CD14-positive monocyte (primary cell): ENCODE data around the gene UST. TPM values are rescaled to one million over a fixed set of nuclear protein-coding genes. Genes with fewer than 3 reads are reported as not detected.

Experiments
- DNase-seq, 3 donors: peaks; one replicate each; pipeline ENCODE4 v3.0.0-alpha.2; 2011 to 2022
- H2AFZ ChIP-seq: 2 replicates; pipeline ENCODE4 v1.6.0; 2012; ENCODE audit warnings: mild to moderate bottlenecking, low read depth, low read length, inconsistent platforms; ENCODE audit not compliant: insufficient read depth, poor library complexity, severe bottlenecking
- H3K27ac ChIP-seq, 2 donors: 1 replicate in 1 of 2; 2 replicates in 1 of 2; pipeline ENCODE4 v1.5.1; 2012 to 2013; ENCODE audit warnings: low read length in 2 of 2, control low read depth in 1 of 2, inconsistent platforms in 1 of 2, low read depth in 1 of 2, mild to moderate bottlenecking in 1 of 2
- H3K27me3 ChIP-seq, 2 donors: one replicate each; pipeline versions ENCODE4 v1.6.0 to v1.6.1; 2011 to 2013; ENCODE audit warnings: low read length in 2 of 2; ENCODE audit not compliant: control insufficient read depth in 2 of 2, insufficient read depth in 2 of 2
- H3K36me3 ChIP-seq, 2 donors: replicated peaks in 1 of 2; 1 replicate in 1 of 2; 2 replicates in 1 of 2; pipeline versions ENCODE4 v1.5.1 to v1.6.1; 2012 to 2013; ENCODE audit warnings: low read length in 2 of 2, control low read depth in 1 of 2, inconsistent platforms in 1 of 2, mild to moderate bottlenecking in 1 of 2; ENCODE audit not compliant: insufficient read depth in 2 of 2, control insufficient read depth in 1 of 2
- H3K4me1 ChIP-seq, 2 donors: 1 replicate in 1 of 2; 2 replicates in 1 of 2; pipeline versions ENCODE4 v1.5.1 to v1.6.1; 2012 to 2013; ENCODE audit warnings: low read length in 2 of 2, control low read depth in 1 of 2, inconsistent platforms in 1 of 2, mild to moderate bottlenecking in 1 of 2, moderate library complexity in 1 of 2; ENCODE audit not compliant: insufficient read depth in 2 of 2, control insufficient read depth in 1 of 2
- H3K4me2 ChIP-seq: replicated peaks from 2 replicates; pipeline ENCODE3; 2012; ENCODE audit warnings: low read length, moderate library complexity, mild to moderate bottlenecking; ENCODE audit not compliant: poor library complexity, severe bottlenecking; ENCODE audit errors: extremely low read depth
- H3K4me3 ChIP-seq, 3 experiments: fragments of 200-600 bp in 1 of 3; sonication (generic) in 1 of 3; replicated peaks in 1 of 3; 1 replicate in 2 of 3; 2 replicates in 1 of 3; pipeline ENCODE4 v1.5.1; 2011 to 2013; ENCODE audit warnings: low read length in 3 of 3, mild to moderate bottlenecking in 3 of 3, control low read depth in 2 of 3, low read depth in 2 of 3, inconsistent platforms in 1 of 3, moderate library complexity in 1 of 3
- H3K79me2 ChIP-seq: 2 replicates; pipeline ENCODE4 v1.6.0; 2012; ENCODE audit warnings: mild to moderate bottlenecking, control low read depth, inconsistent platforms, low read length, moderate library complexity; ENCODE audit not compliant: insufficient read depth
- H3K9ac ChIP-seq: 2 replicates; pipeline ENCODE4 v1.6.0; 2017; ENCODE audit warnings: low read length, mild to moderate bottlenecking; ENCODE audit not compliant: insufficient read depth, poor library complexity, severe bottlenecking
- H3K9me3 ChIP-seq, 2 donors: replicated peaks in 1 of 2; 1 replicate in 1 of 2; 2 replicates in 1 of 2; pipeline versions ENCODE4 v1.5.1 to v1.6.1; 2012 to 2013; ENCODE audit warnings: low read length in 2 of 2, control low read depth in 1 of 2; ENCODE audit not compliant: control insufficient read depth in 1 of 2, insufficient read depth in 1 of 2
- H4K20me1 ChIP-seq: 2 replicates; pipeline ENCODE4 v1.6.0; 2012; ENCODE audit warnings: mild to moderate bottlenecking, low read length, control low read depth, moderate library complexity; ENCODE audit not compliant: insufficient read depth
- H3K27ac Mint-ChIP-seq, 7 donors: one replicate each; pipeline ENCODE4 v1.8.0; 2020; ENCODE audit warnings: mild to moderate bottlenecking in 7 of 7, mixed read lengths in 7 of 7, moderate library complexity in 6 of 7, inconsistent platforms in 2 of 7
- H3K27me3 Mint-ChIP-seq, 3 donors: one replicate each; pipeline ENCODE4 v1.8.0; 2021 to 2022; ENCODE audit warnings: low read depth in 3 of 3, mild to moderate bottlenecking in 3 of 3, mixed read lengths in 3 of 3, moderate library complexity in 3 of 3, inconsistent platforms in 1 of 3
- H3K36me3 Mint-ChIP-seq, 2 donors: one replicate each; pipeline ENCODE4 v1.8.0; 2020; ENCODE audit warnings: mixed read lengths in 2 of 2, inconsistent platforms in 1 of 2, mild to moderate bottlenecking in 1 of 2
- H3K4me1 Mint-ChIP-seq: one replicate; pipeline ENCODE4 v1.8.0; 2020; ENCODE audit warnings: mild to moderate bottlenecking, mixed read lengths
- H3K4me3 Mint-ChIP-seq, 2 donors: one replicate each; pipeline ENCODE4 v1.8.0; 2020; ENCODE audit warnings: mild to moderate bottlenecking in 2 of 2, mixed read lengths in 2 of 2, moderate library complexity in 1 of 2
- H3K9me3 Mint-ChIP-seq, 7 donors: one replicate each; pipeline ENCODE4 v1.8.0; 2020 to 2022; ENCODE audit warnings: mixed read lengths in 7 of 7, mild to moderate bottlenecking in 6 of 7, moderate library complexity in 6 of 7, inconsistent platforms in 2 of 7
- WGBS: methylation state at CpG from one replicate; pipeline ENCODE4 v1.1.5; 2013; ENCODE audit warnings: missing lambda C conversion rate; ENCODE audit not compliant: insufficient coverage; 5-methylcytosine and 5-hydroxymethylcytosine counted together
- intact Hi-C, 2 donors: fragments of 100-400 bp; cut with micrococcal nuclease; formaldehyde crosslinking; loops; one replicate each; pipeline versions ENCODE4 v1.15.0 to v1.15.1; 2023
- polyA plus RNA-seq, 3 donors: library from polyadenylated mRNA; depleted of rRNA in 1 of 3; unstranded in 2 of 3; stranded (reverse) in 1 of 3; fragments of 300-500 nt in 2 of 3; fragments of >200 nt in 1 of 3; fragmentation: Illumina TruSeq in 2 of 3; gene quantifications; 1 replicate in 2 of 3; 2 replicates in 1 of 3; pipeline ENCODE4 v1.2.3, GENCODE V29; 2012 to 2021
- TF ChIP-seq, protein P1 (sequence below): fragments of 200-600 bp; IDR thresholded peaks from one replicate; pipeline ENCODE4 v1.8.0; 2022; ENCODE audit warnings: antibody characterized with exemption, mild to moderate bottlenecking

The UST gene
- polyA plus RNA-seq, 3 donors = 0.33 to 0.53 (median 0.48) TPM

DNA sequence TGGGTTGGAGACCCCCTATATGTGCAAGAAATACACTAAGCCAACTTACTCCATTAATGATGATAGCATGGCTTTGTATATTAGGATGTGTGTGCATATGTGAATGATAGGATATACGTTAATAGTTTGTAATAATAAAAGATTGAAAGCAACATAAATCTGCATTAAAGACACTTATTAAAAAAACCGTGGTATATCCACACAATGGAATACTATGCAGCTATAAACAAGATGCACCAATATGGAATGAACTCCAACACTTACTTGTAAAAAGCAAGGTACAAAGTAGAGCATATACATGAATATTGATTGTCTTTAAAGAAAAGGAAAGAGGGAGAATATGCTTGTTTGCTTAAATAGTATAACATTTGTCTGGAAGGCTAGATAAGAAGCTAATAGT lies 68.0 kb downstream of the UST start:
- no peak overlapping the region for H3K4me3 ChIP-seq
- TF ChIP-seq, protein P1, sequence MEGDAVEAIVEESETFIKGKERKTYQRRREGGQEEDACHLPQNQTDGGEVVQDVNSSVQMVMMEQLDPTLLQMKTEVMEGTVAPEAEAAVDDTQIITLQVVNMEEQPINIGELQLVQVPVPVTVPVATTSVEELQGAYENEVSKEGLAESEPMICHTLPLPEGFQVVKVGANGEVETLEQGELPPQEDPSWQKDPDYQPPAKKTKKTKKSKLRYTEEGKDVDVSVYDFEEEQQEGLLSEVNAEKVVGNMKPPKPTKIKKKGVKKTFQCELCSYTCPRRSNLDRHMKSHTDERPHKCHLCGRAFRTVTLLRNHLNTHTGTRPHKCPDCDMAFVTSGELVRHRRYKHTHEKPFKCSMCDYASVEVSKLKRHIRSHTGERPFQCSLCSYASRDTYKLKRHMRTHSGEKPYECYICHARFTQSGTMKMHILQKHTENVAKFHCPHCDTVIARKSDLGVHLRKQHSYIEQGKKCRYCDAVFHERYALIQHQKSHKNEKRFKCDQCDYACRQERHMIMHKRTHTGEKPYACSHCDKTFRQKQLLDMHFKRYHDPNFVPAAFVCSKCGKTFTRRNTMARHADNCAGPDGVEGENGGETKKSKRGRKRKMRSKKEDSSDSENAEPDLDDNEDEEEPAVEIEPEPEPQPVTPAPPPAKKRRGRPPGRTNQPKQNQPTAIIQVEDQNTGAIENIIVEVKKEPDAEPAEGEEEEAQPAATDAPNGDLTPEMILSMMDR = no peak
- no peak for DNase-seq
- no peaks in the 10 kb centered on the region for H3K79me2 ChIP-seq
- no peaks in the 10 kb centered on the region for H3K4me1 ChIP-seq
- no peaks in the 10 kb centered on the region for H3K36me3 ChIP-seq
- Mint-ChIP-seq H3K4me3 (no peak overlapping the region), H3K27ac (no peak overlapping the region), H3K27me3 (peaks cover 2 to 8% (median 3%) of the 10 kb centered on the region in 3 donors), H3K9me3 (peaks cover 2 to 12% (median 3%) of the 10 kb centered on the region in 7 donors), H3K36me3 (no peaks in the 10 kb centered on the region), H3K4me1 (no peaks in the 10 kb centered on the region)
- H2AFZ ChIP-seq = no peak overlapping the region
- no peaks in the 10 kb centered on the region for H3K9me3 ChIP-seq
- H3K9ac ChIP-seq = no peak overlapping the region
- H3K27me3 ChIP-seq = no peaks in the 10 kb centered on the region
- H3K27ac ChIP-seq = no peak overlapping the region
- no peaks in the 10 kb centered on the region for H4K20me1 ChIP-seq
- no CpG with 5 or more reads among the region's 2 CpGs for WGBS
- no peak overlapping the region for H3K4me2 ChIP-seq
- intact Hi-C loops = no loop called here

DNA sequence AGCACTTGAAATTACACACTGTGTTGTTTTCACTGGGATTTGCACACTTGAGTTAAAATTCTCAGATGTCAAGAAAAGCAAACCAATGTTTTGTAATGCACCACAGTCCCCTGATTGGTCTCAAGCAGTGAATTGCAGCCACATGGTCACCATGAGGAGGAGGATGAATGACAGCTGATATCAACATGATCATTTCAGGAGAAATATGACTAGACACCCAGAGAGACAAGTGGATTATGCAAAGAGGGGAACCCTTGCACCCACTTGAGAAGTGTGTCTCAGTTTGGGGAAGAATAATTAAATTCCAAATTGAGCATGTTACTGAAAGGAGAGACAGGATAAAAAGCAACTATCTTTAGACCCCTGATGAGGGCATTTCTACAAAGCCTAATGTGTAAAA lies 69.3 kb downstream of the UST start:
- DNase-seq = no peak
- no peak overlapping the region for H3K27ac ChIP-seq
- no peak overlapping the region for H3K4me2 ChIP-seq
- no peaks in the 10 kb centered on the region for H3K36me3 ChIP-seq
- H3K27ac Mint-ChIP-seq = no peak overlapping the region
- intact Hi-C loops = no loop called here
- no peaks in the 10 kb centered on the region for H3K4me1 Mint-ChIP-seq
- no peaks in the 10 kb centered on the region for H3K36me3 Mint-ChIP-seq
- H3K27me3 Mint-ChIP-seq = peaks cover 3 to 8% (median 7%) of the 10 kb centered on the region in 3 donors
- H3K4me1 ChIP-seq = no peaks in the 10 kb centered on the region
- H3K9me3 Mint-ChIP-seq = peaks cover 2 to 12% (median 3%) of the 10 kb centered on the region in 7 donors
- no peaks in the 10 kb centered on the region for H3K27me3 ChIP-seq
- H4K20me1 ChIP-seq = no peaks in the 10 kb centered on the region
- H3K79me2 ChIP-seq = no peaks in the 10 kb centered on the region
- no peak overlapping the region for H3K9ac ChIP-seq
- no peak overlapping the region for H3K4me3 ChIP-seq
- no peak overlapping the region for H2AFZ ChIP-seq
- H3K4me3 Mint-ChIP-seq = no peak overlapping the region
- H3K9me3 ChIP-seq = no peaks in the 10 kb centered on the region
- TF ChIP-seq, protein P1 = no peak
